Heart right ventricle (tissue), 16 donors: Measurements from ENCODE around the gene JUNB. TPM values are rescaled to one million over a fixed set of nuclear protein-coding genes. Genes with fewer than 3 reads are reported as not detected.

Experiments
- ATAC-seq, 8 donors: fragments of 200-7000 bp; cut with Tn5 transposase; one replicate each; pipeline ENCODE4 v1.9.1; 2020; ENCODE audit warnings: mild to moderate bottlenecking in 8 of 8, moderate library complexity in 8 of 8, moderate number of reproducible peaks in 1 of 8
- DNase-seq, 2 donors: peaks; one replicate each; pipeline ENCODE4 v3.0.0-alpha.2; 2020
- H3K27ac ChIP-seq, 10 donors: fragments of 200-600 bp; sonication (generic) in 2 of 10; one replicate each; pipeline versions ENCODE4 v1.5.0 to v1.8.0; 2020 to 2022; ENCODE audit warnings: mild to moderate bottlenecking in 3 of 10
- H3K27me3 ChIP-seq, 7 donors: fragments of 200-600 bp; one replicate each; pipeline ENCODE4 v1.8.0; 2021 to 2022; ENCODE audit warnings: mild to moderate bottlenecking in 2 of 7
- H3K36me3 ChIP-seq, 9 donors: fragments of 200-600 bp; sonication (generic) in 1 of 9; one replicate each; pipeline versions ENCODE4 v1.5.0 to v1.8.0; 2020 to 2022; ENCODE audit warnings: mild to moderate bottlenecking in 2 of 9
- H3K4me1 ChIP-seq, 9 donors: fragments of 200-600 bp; sonication (generic) in 1 of 9; one replicate each; pipeline versions ENCODE4 v1.5.0 to v1.8.0; 2020 to 2022; ENCODE audit warnings: mild to moderate bottlenecking in 4 of 9
- H3K4me3 ChIP-seq, 10 donors: fragments of 200-600 bp; sonication (generic) in 2 of 10; one replicate each; pipeline versions ENCODE4 v1.5.0 to v1.8.0; 2020 to 2022; ENCODE audit warnings: mild to moderate bottlenecking in 7 of 10, moderate library complexity in 2 of 10
- H3K9me3 ChIP-seq, 11 donors: fragments of 200-600 bp in 10 of 11; sonication (generic) in 2 of 11; one replicate each; pipeline versions ENCODE4 v1.5.0 to v1.8.0; 2013 to 2022; ENCODE audit warnings: mild to moderate bottlenecking in 2 of 11, control low read depth in 1 of 11, moderate library complexity in 1 of 11
- CTCF ChIP-seq, 9 donors: fragments of 200-600 bp; sonication (generic) in 2 of 9; IDR thresholded peaks; one replicate each; pipeline versions ENCODE4 v1.5.0 to v1.8.0; 2021 to 2022; ENCODE audit warnings: antibody characterized with exemption in 9 of 9, mild to moderate bottlenecking in 5 of 9, moderate library complexity in 1 of 9
- WGBS, 2 donors: extraction: QIAGEN DNeasy Blood & Tissue Kit; methylation state at CpG; one replicate each; pipeline ENCODE4 v1.1.7; 2013; ENCODE audit warnings: inconsistent platforms in 1 of 2; 5-methylcytosine and 5-hydroxymethylcytosine counted together
- intact Hi-C, 10 donors: fragments of 100-400 bp; cut with DNase I; formaldehyde crosslinking; loops; one replicate each; pipeline versions ENCODE4 v1.11.1 to v1.14.2; 2022
- polyA plus RNA-seq, 2 donors: library from polyadenylated mRNA; stranded (reverse); fragments of 200-250 nt; gene quantifications; one replicate each; pipeline ENCODE4 v1.2.3, GENCODE V29; 2013
- total RNA-seq, 10 donors: library from RNA; stranded (reverse); fragmentation: NEBNext Ultra II Directional in 3 of 10; extraction: Animal tissue kit (Norgen Biotek cat#: 25700) in 3 of 10; gene quantifications; one replicate each; pipeline versions ENCODE4 v1.2.1 to v1.2.4, GENCODE V29; 2021 to 2023
- donor health status: Arrhythmogenic right ventricular cardiomyopathy.
- donor health status: ischemic (EF 13 %, LVEDD 7.1; RV severe dilation, severe dysfunction).
- donor health status: healthy with polysubstance abuse.
- donor health status: DM: no; HTN: yes; CAD: no.
- donor health status: DM: no; HTN: no; CAD: no.
- donor health status: ischemic (EF 25% LVEDD 6.9; RV normal size, moderate dysfunction).
- donor health status: ischemic (EF 25% LVEDD 5.7; RV mildly dilated, moderate dysfunction).
- donor health status: healthy.
- donor health status: DM: yes; HTN: yes; CAD: no.
- donor health status: Ischemic cardiomyopathy.
- donor health status: ischemic (EF 35%, LVEDD 5.7; RV mildly dilated, moderate dysfunction).
- donor health status: nonischemic (EF 11% LVEDD 7.7; RV severe dilation, severe dysfunction).
- donor health status: DM: yes; HTN: yes; CAD: no.
- donor health status: PGD.
- donor health status: ischemic (EF 29% LVEDD 5.4; RV normal size, mild dysfunction).
- donor health status: nonischemic (EF 23%, LVEDD 6.1; RV moderate dilation, normal function).

The JUNB gene
- total and polyA plus RNA-seq, 12 donors = 22.4 to 247 (median 65.7) TPM

- Histone ChIP-seq H3K4me1 (peaks cover 4 to 35% (median 17%) of the 10 kb centered on the region in 9 donors), H3K27me3 (peaks cover 36 to 100% (median 96%) of the 10 kb centered on the region in 7 donors), H3K27ac (no peak overlapping the region), H3K4me3 (no peak overlapping the region), H3K36me3 (no peaks in the 10 kb centered on the region), H3K9me3 (no peaks in the 10 kb centered on the region)
- TF ChIP-seq CTCF (IDR thresholded peaks at IDR 0.05) = no peak
- ATAC-seq (no peak), DNase-seq (peak in 1 of 2 donors; percentile 19)
- WGBS, 2 donors = 5 to 7% methylated on average over 39 of the region's 39 CpGs
- intact Hi-C loops = no loop called here
These were observed 43.9 kb downstream of the JUNB start for GRCh38 chr19:12834976-12835757.

DNA sequence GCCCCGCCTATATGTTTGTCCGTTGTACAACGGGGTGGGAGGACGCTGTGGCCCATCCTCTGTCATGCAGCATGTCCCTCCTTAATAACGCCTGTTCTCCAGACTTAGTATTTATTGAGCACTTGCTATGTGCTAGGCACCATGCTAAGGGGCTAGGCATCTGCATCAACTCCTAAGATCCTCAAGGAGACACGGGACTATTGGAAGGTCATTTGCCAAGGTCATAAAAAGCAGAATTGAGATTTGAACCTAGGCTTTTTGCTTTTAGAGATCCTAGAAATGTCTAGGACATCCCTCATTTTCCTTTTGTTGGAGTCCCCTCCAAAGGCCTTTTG lies 45.2 kb downstream of the JUNB start:
- Histone ChIP-seq H3K9me3 (no peaks in the 10 kb centered on the region), H3K27ac (no peak overlapping the region), H3K4me1 (peaks cover 4 to 45% (median 23%) of the 10 kb centered on the region in 9 donors), H3K4me3 (no peak overlapping the region), H3K36me3 (no peaks in the 10 kb centered on the region), H3K27me3 (peaks cover 39 to 100% (median 99%) of the 10 kb centered on the region in 7 donors)
- 4 to 7% methylated on average over 6 of the region's 6 CpGs for WGBS, 2 donors
- TF ChIP-seq CTCF (IDR thresholded peaks at IDR 0.05) = no peak
- DNase-seq (no peak), ATAC-seq (no peak)
- intact Hi-C loops = no loop called here

GRCh38 chr19:12837225-12837624 lies 45.9 kb downstream of the JUNB start:
- Histone ChIP-seq H3K36me3 (no peaks in the 10 kb centered on the region), H3K27ac (no peak overlapping the region), H3K27me3 (peaks cover 36 to 100% (median 99%) of the 10 kb centered on the region in 7 donors), H3K4me1 (peaks cover 4 to 46% (median 23%) of the 10 kb centered on the region in 9 donors), H3K9me3 (no peaks in the 10 kb centered on the region), H3K4me3 (no peak overlapping the region)
- 82 to 90% methylated on average over 4 of the region's 4 CpGs for WGBS, 2 donors
- intact Hi-C loops = no loop called here
- ATAC-seq (no peak), DNase-seq (no peak)
- TF ChIP-seq CTCF (IDR thresholded peaks at IDR 0.05) = no peak

DNA sequence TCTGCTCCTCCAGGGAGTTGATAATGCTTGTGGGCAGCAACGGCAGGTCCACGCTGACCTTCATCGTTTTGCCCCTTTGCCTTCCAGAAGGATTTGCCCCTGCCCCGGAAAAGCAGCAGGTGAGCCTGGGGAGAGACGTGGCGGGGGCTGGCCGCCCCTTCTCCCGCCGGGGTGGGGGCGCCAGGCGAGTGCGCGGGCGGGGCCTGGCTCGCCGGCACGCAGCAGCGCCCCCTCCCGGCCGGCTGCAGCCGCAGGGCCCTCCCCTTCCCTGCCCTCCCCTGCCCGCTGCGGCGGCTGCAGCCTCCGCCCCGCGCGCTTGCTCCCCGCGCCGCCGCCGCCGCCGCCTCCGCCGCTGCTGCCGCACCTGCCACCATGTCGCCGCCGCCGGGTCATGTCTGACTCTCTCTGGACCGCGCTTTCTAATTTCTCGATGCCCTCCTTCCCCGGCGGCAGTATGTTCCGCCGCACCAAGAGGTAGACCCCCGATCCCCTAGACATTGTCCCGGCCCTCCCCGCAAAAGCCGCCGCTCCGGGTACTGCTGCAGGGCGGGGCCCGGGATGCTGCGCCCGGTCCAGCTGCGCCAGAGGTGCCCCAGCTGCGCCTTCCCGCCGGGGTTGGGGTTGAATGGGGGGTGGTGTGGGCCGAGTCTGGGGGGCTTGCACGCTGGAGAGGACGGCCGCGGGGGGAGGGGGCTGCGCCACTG lies 47.0 kb downstream of the JUNB start, which contains the start of gene MAST1:
Gene MAST1, plus strand, starts transcription at position 334 of the 704 bp plus-strand sequence. Its CDS starts 58 bp downstream, at position 392.
- peak within 1 kb of the TSS in 8 of 10 donors; percentile 7 to 38 (median 31) for H3K4me3 ChIP-seq
- ATAC-seq (peak in 7 of 8 donors; percentile 38 to 61 (median 49)), DNase-seq (peak in 1 of 2 donors; percentile 25)
- H3K9me3 ChIP-seq = no peaks in the 10 kb centered on the region
- no peaks in the 10 kb centered on the region for H3K36me3 ChIP-seq
- intact Hi-C loops = no loop called here
- TF ChIP-seq CTCF (IDR thresholded peaks at IDR 0.05) = peak; percentile 33 to 64 (median 37)
- H3K4me1 ChIP-seq = peaks cover 4 to 36% (median 23%) of the 10 kb centered on the region in 9 donors
- no peak within 1 kb of the TSS for H3K27ac ChIP-seq
- WGBS, 2 donors = 1% methylated on average over 27 to 55 of the region's 69 CpGs
- peaks cover 29 to 100% (median 99%) of the 10 kb centered on the region in 7 donors for H3K27me3 ChIP-seq
